ENCODE results near the gene SERPINA1. TPM values are rescaled to one million over a fixed set of nuclear protein-coding genes. Genes with fewer than 3 reads are reported as not detected.

Gene SERPINA1
- total and polyA plus RNA-seq, 2 of the 13 experiments (the other 11 are each of a cell fraction or from before 2014, with no cell fraction given), result 3,266 to 11,015 TPM

GRCh38 chr14:94388384-94389103 is at the start of gene SERPINA1 (continued):
- TF ChIP-seq, protein P1, sequence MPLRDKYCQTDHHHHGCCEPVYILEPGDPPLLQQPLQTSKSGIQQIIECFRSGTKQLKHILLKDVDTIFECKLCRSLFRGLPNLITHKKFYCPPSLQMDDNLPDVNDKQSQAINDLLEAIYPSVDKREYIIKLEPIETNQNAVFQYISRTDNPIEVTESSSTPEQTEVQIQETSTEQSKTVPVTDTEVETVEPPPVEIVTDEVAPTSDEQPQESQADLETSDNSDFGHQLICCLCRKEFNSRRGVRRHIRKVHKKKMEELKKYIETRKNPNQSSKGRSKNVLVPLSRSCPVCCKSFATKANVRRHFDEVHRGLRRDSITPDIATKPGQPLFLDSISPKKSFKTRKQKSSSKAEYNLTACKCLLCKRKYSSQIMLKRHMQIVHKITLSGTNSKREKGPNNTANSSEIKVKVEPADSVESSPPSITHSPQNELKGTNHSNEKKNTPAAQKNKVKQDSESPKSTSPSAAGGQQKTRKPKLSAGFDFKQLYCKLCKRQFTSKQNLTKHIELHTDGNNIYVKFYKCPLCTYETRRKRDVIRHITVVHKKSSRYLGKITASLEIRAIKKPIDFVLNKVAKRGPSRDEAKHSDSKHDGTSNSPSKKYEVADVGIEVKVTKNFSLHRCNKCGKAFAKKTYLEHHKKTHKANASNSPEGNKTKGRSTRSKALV (CRISPR knock-in tag; IDR thresholded peaks at IDR 0.05), result peak; percentile 10; the same call in 1 of the 2 replicates
- TF ChIP-seq ZBTB20 (CRISPR knock-in tag; IDR thresholded peaks at IDR 0.05; ENCODE audit: borderline replicate concordance, low read depth) (peak; percentile 23; the same call in 1 of the 2 replicates), PRDM15 (CRISPR knock-in tag; IDR thresholded peaks at IDR 0.05) (no peak; the same call in 1 of the 2 replicates), ZNF605 (CRISPR knock-in tag; IDR thresholded peaks at IDR 0.05) (peak; percentile 83), LCORL (IDR thresholded peaks at IDR 0.05) (no peak), LCORL (CRISPR knock-in tag; IDR thresholded peaks at IDR 0.05) (peak; percentile 93), ZBED4 (CRISPR knock-in tag; IDR thresholded peaks at IDR 0.05; ENCODE audit: borderline replicate concordance) (peak; percentile 73), KMT2B (CRISPR knock-in tag; IDR thresholded peaks at IDR 0.05) (peak; percentile 21; the same call in 1 of the 2 replicates), HIVEP1 (CRISPR knock-in tag; IDR thresholded peaks at IDR 0.05) (peak; percentile 61; the same call in 1 of the 2 replicates), NR2F6 (IDR thresholded peaks at IDR 0.05) (peak; percentile 91), NR2F6 (CRISPR knock-in tag; IDR thresholded peaks at IDR 0.05) (peak; percentile 90), YY1 (IDR thresholded peaks at IDR 0.05; ENCODE audit: insufficient read depth, insufficient replicate concordance, low read depth, low read length) (peak; percentile 34)
- TF ChIP-seq, protein P2, sequence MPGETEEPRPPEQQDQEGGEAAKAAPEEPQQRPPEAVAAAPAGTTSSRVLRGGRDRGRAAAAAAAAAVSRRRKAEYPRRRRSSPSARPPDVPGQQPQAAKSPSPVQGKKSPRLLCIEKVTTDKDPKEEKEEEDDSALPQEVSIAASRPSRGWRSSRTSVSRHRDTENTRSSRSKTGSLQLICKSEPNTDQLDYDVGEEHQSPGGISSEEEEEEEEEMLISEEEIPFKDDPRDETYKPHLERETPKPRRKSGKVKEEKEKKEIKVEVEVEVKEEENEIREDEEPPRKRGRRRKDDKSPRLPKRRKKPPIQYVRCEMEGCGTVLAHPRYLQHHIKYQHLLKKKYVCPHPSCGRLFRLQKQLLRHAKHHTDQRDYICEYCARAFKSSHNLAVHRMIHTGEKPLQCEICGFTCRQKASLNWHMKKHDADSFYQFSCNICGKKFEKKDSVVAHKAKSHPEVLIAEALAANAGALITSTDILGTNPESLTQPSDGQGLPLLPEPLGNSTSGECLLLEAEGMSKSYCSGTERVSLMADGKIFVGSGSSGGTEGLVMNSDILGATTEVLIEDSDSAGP (CRISPR knock-in tag; IDR thresholded peaks at IDR 0.05; ENCODE audit: borderline replicate concordance), result peak; percentile 78; the same call in 1 of the 2 replicates
- TF ChIP-seq, protein P3, sequence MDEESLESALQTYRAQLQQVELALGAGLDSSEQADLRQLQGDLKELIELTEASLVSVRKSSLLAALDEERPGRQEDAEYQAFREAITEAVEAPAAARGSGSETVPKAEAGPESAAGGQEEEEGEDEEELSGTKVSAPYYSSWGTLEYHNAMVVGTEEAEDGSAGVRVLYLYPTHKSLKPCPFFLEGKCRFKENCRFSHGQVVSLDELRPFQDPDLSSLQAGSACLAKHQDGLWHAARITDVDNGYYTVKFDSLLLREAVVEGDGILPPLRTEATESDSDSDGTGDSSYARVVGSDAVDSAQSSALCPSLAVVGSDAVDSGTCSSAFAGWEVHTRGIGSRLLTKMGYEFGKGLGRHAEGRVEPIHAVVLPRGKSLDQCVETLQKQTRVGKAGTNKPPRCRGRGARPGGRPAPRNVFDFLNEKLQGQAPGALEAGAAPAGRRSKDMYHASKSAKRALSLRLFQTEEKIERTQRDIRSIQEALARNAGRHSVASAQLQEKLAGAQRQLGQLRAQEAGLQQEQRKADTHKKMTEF (CRISPR knock-in tag; IDR thresholded peaks at IDR 0.05), result peak; percentile 90; the same call in 1 of the 2 replicates
